ENCODE data around the gene RAPGEF5.
"Not testable (repeated sequence)": the region's sequence is repeated elsewhere in the genome, so short reads cannot be mapped to it uniquely, and the experiment has no call there.

RAPGEF5 gene

GRCh38 chr7:22114440-22114981, 242.4 kb downstream of the RAPGEF5 start:
- Mint-ChIP-seq H3K9me3 (no peaks in the 10 kb centered on the region), H3K36me3 (ENCODE audit: insufficient read depth) (no peaks in the 10 kb centered on the region), H3K27me3 (peaks cover 43% of the 10 kb centered on the region), H3K4me3 (no peak overlapping the region), H3K4me1 (no peaks in the 10 kb centered on the region), H3K27ac (ENCODE audit: low read depth) (no peak overlapping the region)
- DNase-seq (ENCODE audit: low spot score in 2 of 2) (no peak), ATAC-seq (replicated peaks; ENCODE audit: extremely low read depth, poor library complexity, severe bottlenecking) (no peak)

- DNase-seq (ENCODE audit: low spot score in 2 of 2): no peak
- Mint-ChIP-seq H3K36me3 (ENCODE audit: insufficient read depth) (no peaks in the 10 kb centered on the region), H3K27me3 (peaks cover 46% of the 10 kb centered on the region), H3K4me1 (no peaks in the 10 kb centered on the region), H3K9me3 (no peaks in the 10 kb centered on the region), H3K27ac (ENCODE audit: low read depth) (no peak overlapping the region), H3K4me3 (no peak overlapping the region)
- no peak for ATAC-seq (replicated peaks; ENCODE audit: extremely low read depth, poor library complexity, severe bottlenecking)
These were observed 243.9 kb downstream of the RAPGEF5 start for GRCh38 chr7:22113041-22113440.

- H3K9me3 Mint-ChIP-seq: no peaks in the 10 kb centered on the region
- H3K4me1 Mint-ChIP-seq: no peaks in the 10 kb centered on the region
- H3K36me3 Mint-ChIP-seq (ENCODE audit: insufficient read depth): no peaks in the 10 kb centered on the region
- no peak overlapping the region for H3K27ac Mint-ChIP-seq (ENCODE audit: low read depth)
- DNase-seq (ENCODE audit: low spot score in 2 of 2): no peak
- H3K4me3 Mint-ChIP-seq: no peak overlapping the region
- peaks cover 33% of the 10 kb centered on the region for H3K27me3 Mint-ChIP-seq
- no peak for ATAC-seq (replicated peaks; ENCODE audit: extremely low read depth, poor library complexity, severe bottlenecking)
These were observed 245.3 kb downstream of the RAPGEF5 start for GRCh38 chr7:22111661-22112060.

GRCh38 chr7:22110881-22111280, 246.1 kb downstream of the RAPGEF5 start:
- H3K36me3 Mint-ChIP-seq (ENCODE audit: insufficient read depth): no peaks in the 10 kb centered on the region
- no peaks in the 10 kb centered on the region for H3K4me1 Mint-ChIP-seq
- ATAC-seq (replicated peaks; ENCODE audit: extremely low read depth, poor library complexity, severe bottlenecking) (no peak), DNase-seq (ENCODE audit: low spot score in 2 of 2) (no peak)
- H3K9me3 Mint-ChIP-seq: no peaks in the 10 kb centered on the region
- no peak overlapping the region for H3K4me3 Mint-ChIP-seq
- H3K27me3 Mint-ChIP-seq: peaks cover 25% of the 10 kb centered on the region
- H3K27ac Mint-ChIP-seq (ENCODE audit: low read depth): no peak overlapping the region

- H3K9me3 Mint-ChIP-seq: no peaks in the 10 kb centered on the region
- H3K4me1 Mint-ChIP-seq: no peaks in the 10 kb centered on the region
- DNase-seq (ENCODE audit: low spot score in 2 of 2) (peak; percentile 50 to 51), ATAC-seq (replicated peaks; ENCODE audit: extremely low read depth, poor library complexity, severe bottlenecking) (peak; percentile 67)
- H3K27ac Mint-ChIP-seq (ENCODE audit: low read depth): no peak overlapping the region
- no peak overlapping the region for H3K4me3 Mint-ChIP-seq
- no peaks in the 10 kb centered on the region for H3K36me3 Mint-ChIP-seq (ENCODE audit: insufficient read depth)
- peaks cover 21% of the 10 kb centered on the region for H3K27me3 Mint-ChIP-seq
These were observed 246.6 kb downstream of the RAPGEF5 start for GRCh38 chr7:22110227-22110839.

GRCh38 chr7:22109761-22110160, 247.2 kb downstream of the RAPGEF5 start:
- H3K36me3 Mint-ChIP-seq (ENCODE audit: insufficient read depth): no peaks in the 10 kb centered on the region
- no peaks in the 10 kb centered on the region for H3K9me3 Mint-ChIP-seq
- DNase-seq (ENCODE audit: low spot score in 2 of 2) (no peak), ATAC-seq (replicated peaks; ENCODE audit: extremely low read depth, poor library complexity, severe bottlenecking) (no peak)
- H3K27ac Mint-ChIP-seq (ENCODE audit: low read depth): no peak overlapping the region
- no peak overlapping the region for H3K4me3 Mint-ChIP-seq
- no peaks in the 10 kb centered on the region for H3K4me1 Mint-ChIP-seq
- peaks cover 21% of the 10 kb centered on the region for H3K27me3 Mint-ChIP-seq

GRCh38 chr7:22108151-22108845, 248.7 kb downstream of the RAPGEF5 start:
- H3K4me3 Mint-ChIP-seq: no peak overlapping the region
- peaks cover 5% of the 10 kb centered on the region for H3K4me1 Mint-ChIP-seq
- H3K36me3 Mint-ChIP-seq (ENCODE audit: insufficient read depth): no peaks in the 10 kb centered on the region
- DNase-seq (ENCODE audit: low spot score in 2 of 2): no peak
- no peak for ATAC-seq (replicated peaks; ENCODE audit: extremely low read depth, poor library complexity, severe bottlenecking)
- H3K27ac Mint-ChIP-seq (ENCODE audit: low read depth): no peak overlapping the region
- no peaks in the 10 kb centered on the region for H3K9me3 Mint-ChIP-seq
- peaks cover 25% of the 10 kb centered on the region for H3K27me3 Mint-ChIP-seq

GRCh38 chr7:22105550-22105949, 251.4 kb downstream of the RAPGEF5 start:
- ATAC-seq (replicated peaks; ENCODE audit: extremely low read depth, poor library complexity, severe bottlenecking) (no peak), DNase-seq (ENCODE audit: low spot score in 2 of 2) (no peak)
- Mint-ChIP-seq H3K27ac (ENCODE audit: low read depth) (no peak overlapping the region), H3K4me1 (peaks cover 9% of the 10 kb centered on the region), H3K9me3 (no peaks in the 10 kb centered on the region), H3K27me3 (peaks cover 43% of the 10 kb centered on the region), H3K4me3 (no peak overlapping the region), H3K36me3 (ENCODE audit: insufficient read depth) (no peaks in the 10 kb centered on the region)

- no peak overlapping the region for H3K4me3 Mint-ChIP-seq
- H3K9me3 Mint-ChIP-seq: no peaks in the 10 kb centered on the region
- no peaks in the 10 kb centered on the region for H3K36me3 Mint-ChIP-seq (ENCODE audit: insufficient read depth)
- H3K27me3 Mint-ChIP-seq: peaks cover 37% of the 10 kb centered on the region
- no peak overlapping the region for H3K27ac Mint-ChIP-seq (ENCODE audit: low read depth)
- DNase-seq (ENCODE audit: low spot score in 2 of 2) (no peak), ATAC-seq (replicated peaks; ENCODE audit: extremely low read depth, poor library complexity, severe bottlenecking) (no peak)
- no peaks in the 10 kb centered on the region for H3K4me1 Mint-ChIP-seq
These were observed 262.3 kb downstream of the RAPGEF5 start for GRCh38 chr7:22094413-22095342.

GRCh38 chr7:22093936-22094335, 263.0 kb downstream of the RAPGEF5 start:
- ATAC-seq (replicated peaks; ENCODE audit: extremely low read depth, poor library complexity, severe bottlenecking): no peak
- H3K9me3 Mint-ChIP-seq: no peaks in the 10 kb centered on the region
- peaks cover 30% of the 10 kb centered on the region for H3K27me3 Mint-ChIP-seq
- H3K27ac Mint-ChIP-seq (ENCODE audit: low read depth): no peak overlapping the region
- no peaks in the 10 kb centered on the region for H3K36me3 Mint-ChIP-seq (ENCODE audit: insufficient read depth)
- no peaks in the 10 kb centered on the region for H3K4me1 Mint-ChIP-seq
- no peak for DNase-seq (ENCODE audit: low spot score in 2 of 2)
- no peak overlapping the region for H3K4me3 Mint-ChIP-seq

- Mint-ChIP-seq H3K9me3 (no peaks in the 10 kb centered on the region), H3K4me1 (no peaks in the 10 kb centered on the region), H3K4me3 (no peak overlapping the region), H3K27ac (ENCODE audit: low read depth) (no peak overlapping the region), H3K36me3 (ENCODE audit: insufficient read depth) (peaks cover 2% of the 10 kb centered on the region), H3K27me3 (peaks cover 20% of the 10 kb centered on the region)
- no peak for DNase-seq (ENCODE audit: low spot score in 2 of 2)
- no peak for ATAC-seq (replicated peaks; ENCODE audit: extremely low read depth, poor library complexity, severe bottlenecking)
These were observed 264.0 kb downstream of the RAPGEF5 start for GRCh38 chr7:22093001-22093400.

- not testable (repeated sequence) for H3K9me3 Mint-ChIP-seq; H3K4me1 Mint-ChIP-seq; DNase-seq (ENCODE audit: low spot score in 2 of 2); H3K4me3 Mint-ChIP-seq; H3K36me3 Mint-ChIP-seq (ENCODE audit: insufficient read depth); ATAC-seq (replicated peaks; ENCODE audit: extremely low read depth, poor library complexity, severe bottlenecking); H3K27ac Mint-ChIP-seq (ENCODE audit: low read depth)
- peaks cover 19% of the 10 kb centered on the region for H3K27me3 Mint-ChIP-seq
These were observed 265.9 kb downstream of the RAPGEF5 start for GRCh38 chr7:22090958-22091525.

Data from central memory CD8-positive, alpha-beta T cell (primary cell).